GM11168 (cell line): ENCODE data around the gene ADAMTS20.

Experiments
- in situ Hi-C: fragments of 300-500 bp; cut with MboI; formaldehyde crosslinking; loops from one replicate; pipeline ENCODE4 v1.12.0; 2022; ENCODE audit warnings: low sequenced_read_pairs; ENCODE audit not compliant: unreplicated experiment

Gene ADAMTS20

DNA sequence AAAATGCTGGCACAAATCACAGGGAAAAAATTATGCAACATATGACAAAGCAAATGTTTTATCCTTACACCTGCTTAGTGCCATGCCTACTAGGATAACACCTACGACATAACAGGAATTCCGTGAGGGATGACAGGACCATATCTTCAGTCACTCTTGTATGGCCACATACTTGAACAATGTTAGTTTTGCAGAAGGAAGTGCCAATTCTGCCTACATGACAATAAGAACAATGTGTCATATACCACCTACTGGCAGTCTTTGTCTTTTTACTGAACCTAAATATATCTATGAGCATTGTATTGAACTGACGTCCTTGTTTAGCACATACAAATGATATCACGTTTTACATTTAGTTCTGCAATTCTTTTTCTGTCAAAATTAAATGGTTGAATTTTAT is 234.0 kb downstream of the ADAMTS20 start:
- in situ Hi-C loops = no loop called here

DNA sequence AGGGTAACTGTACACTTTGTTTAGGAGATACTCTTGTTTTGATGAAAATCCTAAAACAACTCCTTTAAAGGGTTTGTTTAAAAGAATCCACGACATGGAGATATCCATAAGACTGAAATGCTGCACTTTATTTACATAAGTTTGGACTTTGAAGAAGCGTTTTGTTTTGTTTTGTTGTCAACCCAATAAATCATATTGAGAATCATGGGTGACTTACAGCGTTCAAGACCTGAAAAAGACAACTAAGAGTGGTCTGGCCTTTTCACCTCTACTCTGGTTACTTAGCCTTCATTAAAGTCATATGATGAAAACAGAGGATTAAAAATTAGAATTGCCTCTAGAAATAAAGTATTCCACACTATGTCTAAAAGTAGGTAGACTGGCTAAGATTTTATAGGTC is 234.8 kb downstream of the ADAMTS20 start:
- in situ Hi-C loops = no loop called here

DNA sequence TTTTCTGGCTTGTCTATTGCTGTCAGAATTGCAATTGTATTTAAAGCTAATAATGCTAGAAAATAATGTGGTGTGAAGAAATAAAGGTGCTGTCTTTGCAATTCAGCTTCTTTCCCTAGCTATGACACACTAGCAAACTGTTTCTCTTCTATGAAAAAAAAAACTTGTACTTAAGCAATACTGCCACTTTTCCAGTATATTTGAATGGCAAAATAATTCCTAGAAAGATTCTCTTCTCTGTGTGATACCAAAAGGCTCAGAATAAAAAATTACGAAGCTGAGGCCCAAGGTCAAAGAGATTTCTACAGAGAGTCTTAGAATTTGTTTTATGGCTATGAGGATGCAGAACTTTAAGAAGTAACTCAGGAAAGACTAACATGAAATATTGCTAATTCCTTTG is 235.5 kb downstream of the ADAMTS20 start:
- in situ Hi-C loops = no loop called here

DNA sequence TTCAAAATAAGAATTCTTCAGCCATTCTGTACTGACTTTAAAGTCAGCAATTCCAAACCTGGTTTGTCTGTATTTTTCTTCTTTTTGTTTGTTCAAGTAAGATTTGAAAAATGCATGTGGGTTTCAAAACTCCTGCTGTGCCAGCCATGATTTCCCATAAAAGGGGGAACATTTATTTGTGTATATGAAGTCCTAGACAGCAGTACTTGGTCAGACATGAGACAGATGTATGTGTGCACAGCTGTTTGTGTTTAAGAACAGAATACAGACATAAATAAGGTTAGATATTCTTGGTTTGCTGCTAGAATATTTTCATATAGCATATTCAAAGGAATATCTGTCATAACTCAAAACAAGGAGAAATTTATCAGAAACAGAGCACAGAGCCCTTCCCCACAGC is 236.0 kb downstream of the ADAMTS20 start:
- in situ Hi-C loops = no loop called here

DNA sequence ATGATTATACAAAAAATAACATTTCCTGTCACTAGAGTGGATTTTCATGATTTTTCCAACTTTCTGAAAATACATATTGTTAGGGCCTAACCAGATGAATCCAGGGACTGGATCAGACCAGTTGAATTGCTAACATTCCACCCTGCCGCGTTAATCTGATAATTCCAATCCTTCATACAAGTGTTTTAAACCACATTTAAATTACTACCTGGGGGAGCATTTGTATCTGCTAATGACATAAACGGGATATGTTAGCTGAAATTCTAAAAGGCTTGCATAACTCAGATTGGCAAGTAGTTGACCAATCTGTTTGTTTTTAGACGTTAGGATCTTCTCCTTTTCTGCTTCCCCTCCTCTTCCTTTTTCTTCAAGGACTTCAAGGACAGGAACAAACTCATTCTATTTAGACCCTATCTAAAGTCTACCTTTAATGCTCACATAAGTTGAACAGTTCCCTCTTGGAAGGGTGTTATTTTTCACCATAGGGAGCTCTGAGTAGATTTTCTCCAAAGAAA is 239.0 kb downstream of the ADAMTS20 start:
- in situ Hi-C loops = no loop called here

DNA sequence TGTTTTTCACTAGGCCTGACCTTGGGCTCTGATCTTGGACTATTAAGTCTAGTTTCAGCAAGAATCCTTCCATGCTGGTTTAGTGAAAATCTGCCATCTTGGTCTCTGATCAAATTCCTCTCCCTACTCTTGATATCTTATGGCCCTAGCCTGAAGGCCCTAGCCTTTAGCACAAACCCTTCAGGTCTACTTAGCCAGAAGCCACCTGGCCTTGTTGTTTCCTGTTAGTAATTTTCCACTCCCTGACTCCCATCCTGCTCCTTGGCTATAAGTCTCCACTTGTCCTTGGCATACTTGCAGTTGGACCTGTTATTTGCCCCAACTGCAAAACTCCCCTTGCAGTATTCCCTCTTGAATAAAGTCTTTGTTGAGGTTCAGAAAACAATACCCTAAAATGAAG is 241.4 kb downstream of the ADAMTS20 start:
- in situ Hi-C loops = no loop called here

DNA sequence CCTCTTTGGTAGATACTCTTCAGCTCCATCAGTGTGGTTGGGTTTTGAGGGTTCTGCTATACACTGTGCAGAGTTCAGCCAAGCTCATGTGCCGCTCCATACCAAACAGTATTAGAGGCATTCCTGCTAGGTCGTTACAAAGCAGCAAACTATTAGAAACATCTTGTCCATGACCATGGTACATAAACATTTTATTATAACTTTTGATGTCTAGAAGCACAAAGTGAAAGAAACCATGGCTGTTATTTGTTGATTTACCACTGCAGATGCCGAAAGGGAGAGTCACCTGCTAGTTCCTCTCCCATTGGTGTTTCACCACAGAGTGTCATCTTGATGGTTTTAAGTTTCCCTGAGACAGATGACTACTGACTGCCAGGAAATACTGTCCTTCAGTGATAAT is 242.0 kb downstream of the ADAMTS20 start:
- in situ Hi-C loops = no loop called here

DNA sequence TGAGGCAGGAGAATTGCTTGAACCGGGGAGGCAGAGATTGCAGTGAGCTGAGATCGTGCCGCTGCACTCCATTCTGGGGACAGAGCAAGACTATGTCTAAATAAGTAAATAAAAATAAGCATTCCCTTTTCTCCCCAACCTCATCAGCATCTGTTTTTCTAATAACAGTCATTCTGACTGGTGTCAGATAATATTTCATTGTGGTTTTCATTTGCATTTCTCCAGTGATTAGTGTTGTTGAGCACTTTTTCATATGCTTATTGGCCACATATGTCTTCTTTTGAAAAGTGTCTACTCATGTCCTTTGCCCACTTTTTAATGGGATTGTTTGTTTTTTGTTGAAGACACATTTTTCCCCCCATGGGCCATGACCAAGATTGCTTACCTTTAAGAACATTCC is 243.2 kb downstream of the ADAMTS20 start:
- in situ Hi-C loops = no loop called here

DNA sequence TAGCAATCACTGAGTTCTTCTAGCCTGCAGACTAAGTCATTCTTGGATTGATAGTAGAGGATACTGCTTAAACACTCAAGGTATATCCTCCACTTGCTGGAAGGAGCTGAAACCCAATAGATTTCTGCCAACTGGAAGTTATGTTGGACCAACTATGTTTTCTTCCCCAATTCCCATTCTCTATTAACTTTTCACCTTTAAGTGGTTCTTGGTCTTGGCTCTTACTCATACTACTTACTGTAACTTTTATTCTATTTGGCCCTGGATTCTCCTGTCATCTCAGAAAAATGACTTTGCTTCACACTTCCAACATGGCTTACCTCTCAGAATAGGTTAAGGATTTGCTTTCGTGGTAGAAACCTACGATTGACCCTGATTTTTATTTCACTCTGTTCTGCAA is 244.9 kb downstream of the ADAMTS20 start:
- in situ Hi-C loops = no loop called here

DNA sequence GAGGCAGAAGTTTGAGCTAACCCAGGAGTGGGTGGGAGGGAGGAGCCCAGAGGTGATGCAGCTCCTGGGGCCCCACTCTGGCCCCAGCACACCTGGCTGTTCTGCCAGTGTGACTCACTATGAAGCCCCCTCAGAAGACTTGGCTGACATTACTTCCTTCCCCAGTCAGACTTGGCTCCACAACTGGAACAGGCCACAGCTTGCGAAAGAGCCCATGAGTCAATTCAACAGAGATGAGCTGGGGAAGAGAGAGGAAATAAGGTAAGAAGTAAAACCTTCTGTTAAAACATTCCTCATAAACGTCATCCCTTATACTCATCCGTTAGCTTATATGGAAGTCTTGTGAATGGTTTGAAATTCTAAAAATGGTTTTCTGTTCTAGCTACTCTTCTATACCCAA is 245.9 kb downstream of the ADAMTS20 start:
- in situ Hi-C loops = no loop called here

DNA sequence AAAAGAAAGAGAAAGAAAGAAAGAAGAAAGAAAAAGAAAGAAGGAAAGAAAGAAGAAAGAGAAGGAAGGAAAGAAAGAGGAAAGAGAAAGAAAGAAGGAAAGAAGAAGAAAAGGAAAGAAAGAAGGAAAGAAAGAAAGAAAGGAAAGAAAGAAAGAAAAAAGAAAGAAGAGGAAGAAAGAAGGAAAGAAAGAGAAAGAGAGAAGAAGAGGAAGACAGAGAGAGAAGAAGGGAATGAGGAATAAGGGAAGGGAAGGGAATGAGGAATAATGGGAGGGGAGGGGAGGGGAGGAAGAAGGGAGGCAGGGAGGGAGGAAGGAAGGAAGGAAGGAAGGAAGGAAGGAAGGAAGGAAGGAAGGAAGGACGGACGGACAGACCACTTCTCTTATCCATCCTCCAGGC is 246.9 kb downstream of the ADAMTS20 start:
- in situ Hi-C loops = no loop called here
